ENCODE measurements around the gene TRIM65. TPM values are rescaled to one million over a fixed set of nuclear protein-coding genes. Genes with fewer than 3 reads are reported as not detected.
A peak's percentile ranks its signal among the peaks of the same experiment; 100 is the strongest.

TRIM65 gene
- total RNA-seq, 2 donors from 2014 or later = 27.4 to 35.3 TPM

- no peak overlapping the region for H3K4me3 ChIP-seq (ENCODE audit: low read length)
- no peak overlapping the region for H3K4me3 Mint-ChIP-seq
- H3K4me1 ChIP-seq (ENCODE audit: control insufficient read depth, insufficient read depth, low read length) = no peaks in the 10 kb centered on the region
- H3K27me3 Mint-ChIP-seq (ENCODE audit: insufficient read depth) = no peaks in the 10 kb centered on the region
- peak overlapping the region; percentile 64 for H3K27ac Mint-ChIP-seq
- peak overlapping the region; percentile 32 for H3K27ac ChIP-seq (ENCODE audit: low read depth, low read length)
- H3K36me3 ChIP-seq (ENCODE audit: control insufficient read depth, insufficient read depth, low read length) = peaks cover 37% of the 10 kb centered on the region
- H3K27me3 ChIP-seq (ENCODE audit: control insufficient read depth, insufficient read depth, low read length, poor library complexity, severe bottlenecking) = no peaks in the 10 kb centered on the region
- 89 to 95% methylated on average over 12 to 22 of the region's 22 CpGs for WGBS, 2 experiments (ENCODE audit: insufficient coverage in 1 of 2, insufficient read length in 1 of 2)
- no peak for DNase-seq
- peak overlapping the region; percentile 20 for H3K9ac ChIP-seq (ENCODE audit: extremely low read depth, low read length, poor library complexity, severe bottlenecking)
- TF ChIP-seq CTCF (conservative IDR thresholded peaks at IDR 0.05) = no peak
- H3K36me3 Mint-ChIP-seq (ENCODE audit: low read depth) = peaks cover 44% of the 10 kb centered on the region
- no peaks in the 10 kb centered on the region for H3K9me3 ChIP-seq (ENCODE audit: control insufficient read depth, low read length)
- no peaks in the 10 kb centered on the region for H3K9me3 Mint-ChIP-seq
- H3K4me1 Mint-ChIP-seq = peaks cover 7% of the 10 kb centered on the region
Measured at GRCh38 chr17:75845933-75846691, 50.6 kb downstream of the TRIM65 start.

GRCh38 chr17:75845058-75845711 lies 51.6 kb downstream of the TRIM65 start:
- 64% methylated on average over 14 to 21 of the region's 21 CpGs for WGBS, 2 experiments (ENCODE audit: insufficient coverage in 1 of 2, insufficient read length in 1 of 2)
- Mint-ChIP-seq H3K4me3 (no peak overlapping the region), H3K9me3 (no peaks in the 10 kb centered on the region), H3K4me1 (peaks cover 7% of the 10 kb centered on the region), H3K27me3 (ENCODE audit: insufficient read depth) (no peaks in the 10 kb centered on the region), H3K36me3 (ENCODE audit: low read depth) (peaks cover 37% of the 10 kb centered on the region), H3K27ac (peak overlapping the region; percentile 77)
- H3K27ac ChIP-seq (ENCODE audit: low read depth, low read length) = no peak overlapping the region
- H3K9ac ChIP-seq (ENCODE audit: extremely low read depth, low read length, poor library complexity, severe bottlenecking) = no peak overlapping the region
- H3K27me3 ChIP-seq (ENCODE audit: control insufficient read depth, insufficient read depth, low read length, poor library complexity, severe bottlenecking) = no peaks in the 10 kb centered on the region
- peak; percentile 82 for TF ChIP-seq CTCF (conservative IDR thresholded peaks at IDR 0.05)
- peak; percentile 98 for DNase-seq
- H3K9me3 ChIP-seq (ENCODE audit: control insufficient read depth, low read length) = no peaks in the 10 kb centered on the region
- no peaks in the 10 kb centered on the region for H3K4me1 ChIP-seq (ENCODE audit: control insufficient read depth, insufficient read depth, low read length)
- H3K4me3 ChIP-seq (ENCODE audit: low read length) = no peak overlapping the region
- peaks cover 30% of the 10 kb centered on the region for H3K36me3 ChIP-seq (ENCODE audit: control insufficient read depth, insufficient read depth, low read length)

GRCh38 chr17:75844530-75845057 lies 52.2 kb downstream of the TRIM65 start:
- Mint-ChIP-seq H3K27ac (peak overlapping the region; percentile 39), H3K9me3 (no peaks in the 10 kb centered on the region), H3K4me1 (peaks cover 7% of the 10 kb centered on the region), H3K36me3 (ENCODE audit: low read depth) (peaks cover 33% of the 10 kb centered on the region), H3K4me3 (no peak overlapping the region), H3K27me3 (ENCODE audit: insufficient read depth) (no peaks in the 10 kb centered on the region)
- peaks cover 27% of the 10 kb centered on the region for H3K36me3 ChIP-seq (ENCODE audit: control insufficient read depth, insufficient read depth, low read length)
- no peak overlapping the region for H3K27ac ChIP-seq (ENCODE audit: low read depth, low read length)
- no peak for DNase-seq
- no peak for TF ChIP-seq CTCF (conservative IDR thresholded peaks at IDR 0.05)
- no peak overlapping the region for H3K9ac ChIP-seq (ENCODE audit: extremely low read depth, low read length, poor library complexity, severe bottlenecking)
- H3K4me3 ChIP-seq (ENCODE audit: low read length) = no peak overlapping the region
- H3K27me3 ChIP-seq (ENCODE audit: control insufficient read depth, insufficient read depth, low read length, poor library complexity, severe bottlenecking) = no peaks in the 10 kb centered on the region
- H3K9me3 ChIP-seq (ENCODE audit: control insufficient read depth, low read length) = no peaks in the 10 kb centered on the region
- no peaks in the 10 kb centered on the region for H3K4me1 ChIP-seq (ENCODE audit: control insufficient read depth, insufficient read depth, low read length)
- 77% methylated on average over 14 of the region's 14 CpGs; no CpG with 5 or more reads in 1 of the 2 experiments for WGBS, 2 experiments (ENCODE audit: insufficient coverage in 1 of 2, insufficient read length in 1 of 2)
